Nephron progenitor cell (in vitro differentiated cells): ENCODE results near the gene NOTCH4.

ENCODE experiments used
- DNase-seq: peaks from one replicate; pipeline ENCODE4 v3.0.0; 2021
- H3K27ac Mint-ChIP-seq: 2 replicates; pipeline ENCODE4 v1.8.0; 2021; ENCODE audit warnings: mild to moderate bottlenecking, moderate library complexity, mixed read lengths
- H3K27me3 Mint-ChIP-seq: 2 replicates; pipeline ENCODE4 v1.8.0; 2021; ENCODE audit warnings: mild to moderate bottlenecking, low read depth, mixed read lengths; ENCODE audit not compliant: poor library complexity
- H3K36me3 Mint-ChIP-seq: 2 replicates; pipeline ENCODE4 v1.8.0; 2021; ENCODE audit warnings: low read depth, mixed read lengths
- H3K4me1 Mint-ChIP-seq: 2 replicates; pipeline ENCODE4 v1.8.0; 2021; ENCODE audit warnings: mixed read lengths
- H3K4me3 Mint-ChIP-seq: 2 replicates; pipeline ENCODE4 v1.8.0; 2021; ENCODE audit warnings: mild to moderate bottlenecking, moderate library complexity, mixed read lengths
- H3K9me3 Mint-ChIP-seq: 2 replicates; pipeline ENCODE4 v1.8.0; 2021; ENCODE audit warnings: mild to moderate bottlenecking, moderate library complexity, mixed read lengths
- CTCF ChIP-seq: fragments of 200-600 bp; sonication (generic); IDR thresholded peaks from 2 replicates; pipeline ENCODE4 v1.5.0; 2021; ENCODE audit warnings: antibody characterized with exemption

The NOTCH4 gene

DNA sequence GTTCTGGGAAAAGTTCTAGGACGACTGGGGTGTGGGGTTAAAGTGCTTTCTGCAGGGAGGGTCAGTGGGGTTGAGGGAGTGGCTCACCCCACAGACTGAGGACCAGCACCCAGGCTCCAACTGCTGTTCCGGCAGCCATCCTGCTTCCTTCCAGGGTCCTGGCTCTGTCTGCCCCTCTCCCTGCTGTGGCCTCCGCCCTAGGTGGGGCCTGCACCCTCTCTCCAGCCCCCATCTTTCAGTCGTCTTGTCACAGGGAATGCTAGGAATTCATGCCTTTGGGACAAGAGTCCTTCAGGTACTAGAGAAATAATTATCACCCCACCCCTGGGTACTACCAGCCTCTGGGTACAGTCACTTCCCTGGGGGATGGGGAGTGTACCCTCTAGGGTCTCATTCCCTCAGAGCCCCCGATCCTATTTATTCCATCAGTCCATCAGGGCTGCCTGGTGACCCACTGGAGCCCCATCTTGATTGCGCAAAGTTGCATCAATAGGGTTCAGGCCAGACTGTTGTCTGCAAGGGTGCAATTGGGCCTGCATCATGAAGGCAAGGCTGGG, 39.7 kb downstream of the NOTCH4 start, which contains the start of gene AGER:
AGER (minus strand) TSS at position 170 of the 557 bp plus-strand sequence; CDS start at position 139, 31 bp downstream.
- no peak for DNase-seq
- Mint-ChIP-seq H3K36me3 (peaks cover 44% of the 10 kb centered on the region), H3K27ac (peak within 1 kb of the TSS; percentile 93), H3K9me3 (no peaks in the 10 kb centered on the region), H3K27me3 (no peaks in the 10 kb centered on the region), H3K4me1 (peaks cover 65% of the 10 kb centered on the region), H3K4me3 (no peak within 1 kb of the TSS)
- no peak for TF ChIP-seq CTCF

DNA sequence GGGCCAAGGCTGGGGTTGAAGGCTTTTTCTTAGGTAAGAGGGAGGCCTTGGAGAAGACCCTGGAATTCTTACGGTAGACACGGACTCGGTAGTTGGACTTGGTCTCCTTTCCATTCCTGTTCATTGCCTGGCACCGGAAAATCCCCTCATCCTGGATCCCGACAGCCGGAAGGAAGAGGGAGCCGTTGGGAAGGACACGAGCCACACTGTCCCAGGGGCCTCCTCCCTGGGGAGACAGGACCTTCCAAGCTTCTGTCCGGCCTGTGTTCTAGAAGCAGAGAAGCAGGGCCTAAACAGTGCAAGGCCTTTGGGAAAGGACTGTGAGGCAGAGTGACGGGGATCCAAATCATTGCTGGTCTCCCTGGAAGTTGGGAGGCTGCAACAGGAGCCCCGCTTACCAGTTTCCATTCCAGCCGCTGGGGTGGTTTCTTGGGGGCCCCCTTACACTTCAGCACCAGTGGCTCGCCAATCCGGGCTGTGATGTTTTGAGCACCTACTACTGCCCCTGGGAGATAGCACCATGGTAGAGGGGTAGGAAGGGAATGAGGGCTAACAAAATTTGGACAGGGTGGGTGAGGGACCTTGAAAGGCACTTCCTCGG, 40.3 kb downstream of the NOTCH4 start:
- no peak for TF ChIP-seq CTCF
- H3K4me3 Mint-ChIP-seq = no peak overlapping the region
- no peaks in the 10 kb centered on the region for H3K27me3 Mint-ChIP-seq
- H3K27ac Mint-ChIP-seq = peak overlapping the region; percentile 93
- no peak for DNase-seq
- H3K36me3 Mint-ChIP-seq = peaks cover 48% of the 10 kb centered on the region
- no peaks in the 10 kb centered on the region for H3K9me3 Mint-ChIP-seq
- H3K4me1 Mint-ChIP-seq = peaks cover 65% of the 10 kb centered on the region

GRCh38 chr6:32183030-32183429, 40.8 kb downstream of the NOTCH4 start:
- no peak for TF ChIP-seq CTCF
- H3K4me3 Mint-ChIP-seq = no peak overlapping the region
- peaks cover 48% of the 10 kb centered on the region for H3K36me3 Mint-ChIP-seq
- peaks cover 65% of the 10 kb centered on the region for H3K4me1 Mint-ChIP-seq
- no peaks in the 10 kb centered on the region for H3K9me3 Mint-ChIP-seq
- no peak for DNase-seq
- peak overlapping the region; percentile 69 for H3K27ac Mint-ChIP-seq
- no peaks in the 10 kb centered on the region for H3K27me3 Mint-ChIP-seq

DNA sequence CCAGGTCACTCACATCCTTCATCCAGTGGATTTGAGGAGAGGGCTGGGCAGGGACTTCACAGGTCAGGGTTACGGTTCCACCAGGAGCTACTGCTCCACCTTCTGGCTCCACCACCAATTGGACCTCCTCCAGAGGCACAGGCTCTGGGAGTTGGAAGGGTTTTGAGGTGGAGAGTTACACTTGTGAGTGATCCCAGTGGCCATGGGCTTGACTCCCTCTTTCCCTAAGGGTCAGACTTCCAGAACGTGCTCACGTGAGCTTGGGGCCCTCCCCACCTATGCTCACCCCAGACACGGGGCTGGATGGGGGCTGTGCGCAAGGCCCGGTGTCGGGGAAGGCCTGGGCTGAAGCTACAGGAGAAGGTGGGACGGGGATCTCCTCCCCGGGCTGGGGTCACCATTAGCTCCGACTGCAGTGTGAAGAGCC, 41.3 kb downstream of the NOTCH4 start:
- Mint-ChIP-seq H3K4me3 (no peak overlapping the region), H3K4me1 (peaks cover 61% of the 10 kb centered on the region), H3K27ac (peak overlapping the region; percentile 80), H3K9me3 (no peaks in the 10 kb centered on the region), H3K27me3 (no peaks in the 10 kb centered on the region), H3K36me3 (peaks cover 45% of the 10 kb centered on the region)
- no peak for TF ChIP-seq CTCF
- DNase-seq = no peak

GRCh38 chr6:32181915-32182529, 41.8 kb downstream of the NOTCH4 start:
- H3K36me3 Mint-ChIP-seq = peaks cover 40% of the 10 kb centered on the region
- H3K27me3 Mint-ChIP-seq = no peaks in the 10 kb centered on the region
- no peak overlapping the region for H3K4me3 Mint-ChIP-seq
- no peak for DNase-seq
- peak overlapping the region; percentile 80 for H3K27ac Mint-ChIP-seq
- TF ChIP-seq CTCF = no peak
- H3K4me1 Mint-ChIP-seq = peaks cover 61% of the 10 kb centered on the region
- H3K9me3 Mint-ChIP-seq = no peaks in the 10 kb centered on the region
